ENCODE results near the gene TMEM38A.

The TMEM38A gene

GRCh38 chr19:16660763-16661479, at the start of gene TMEM38A:
Gene TMEM38A (plus strand): TSS chr19:16661139. CDS start chr19:16661218, 79 bp downstream.
- peak; percentile 52 for DNase-seq

- no peak for DNase-seq
Observed at GRCh38 chr19:16612636-16613035, 48.3 kb upstream of the TMEM38A start.

- DNase-seq = no peak
Observed at GRCh38 chr19:16613841-16614240, 47.1 kb upstream of the TMEM38A start.

- no peak for DNase-seq
Observed at GRCh38 chr19:16614941-16615340, 46.0 kb upstream of the TMEM38A start.

GRCh38 chr19:16615808-16616207, 45.1 kb upstream of the TMEM38A start:
- DNase-seq = no peak

- no peak for DNase-seq
Observed at GRCh38 chr19:16618248-16618647, 42.7 kb upstream of the TMEM38A start.

GRCh38 chr19:16619457-16619856, 41.5 kb upstream of the TMEM38A start:
- DNase-seq = no peak

- DNase-seq = no peak
Observed at GRCh38 chr19:16620018-16620417, 40.9 kb upstream of the TMEM38A start.

GRCh38 chr19:16620584-16620983, 40.4 kb upstream of the TMEM38A start:
- no peak for DNase-seq

- DNase-seq = no peak
Observed at GRCh38 chr19:16621165-16621800, 39.7 kb upstream of the TMEM38A start.

GRCh38 chr19:16623066-16623465, 37.9 kb upstream of the TMEM38A start:
- DNase-seq = no peak

GRCh38 chr19:16623576-16623975, 37.4 kb upstream of the TMEM38A start:
- DNase-seq = no peak

GRCh38 chr19:16624236-16624635, 36.7 kb upstream of the TMEM38A start:
- DNase-seq = no peak

GRCh38 chr19:16625163-16625958, 35.6 kb upstream of the TMEM38A start:
- no peak for DNase-seq

GRCh38 chr19:16626796-16627192, 34.1 kb upstream of the TMEM38A start:
- DNase-seq = no peak

- DNase-seq = peak; percentile 32
Observed at GRCh38 chr19:16627193-16627927, 33.6 kb upstream of the TMEM38A start.

GRCh38 chr19:16627928-16628182, 33.1 kb upstream of the TMEM38A start:
- DNase-seq = no peak

- peak; percentile 97 for DNase-seq
Observed at GRCh38 chr19:16628183-16628983, 32.6 kb upstream of the TMEM38A start, which contains the start of gene MED26. Gene MED26 (minus strand): TSS chr19:16628204. CDS start chr19:16627943, 261 bp downstream.

- DNase-seq = no peak
Observed at GRCh38 chr19:16628984-16629691, 31.8 kb upstream of the TMEM38A start.

- DNase-seq = no peak
Observed at GRCh38 chr19:16631465-16631864, 29.5 kb upstream of the TMEM38A start.

GRCh38 chr19:16637535-16637934, 23.4 kb upstream of the TMEM38A start:
- DNase-seq = no peak

GRCh38 chr19:16638666-16639065, 22.3 kb upstream of the TMEM38A start:
- DNase-seq = no peak

Data from activated CD4-positive, CD25-positive, alpha-beta regulatory T cell treated with anti-CD3 and anti-CD28 coated beads, Interleukin-2, amount 50 U/mL, for 72 hours (primary cell).